K562 (cell line): ENCODE data around the gene BRDT.

Source experiments
- ETV6 ChIP-seq, 3 experiments: fragments of 150-350 bp in 1 of 3; sonication (generic) in 1 of 3; formaldehyde crosslinking in 1 of 3; IDR thresholded peaks; 2 replicates each; pipeline versions ENCODE4 v1.6.1 to v1.8.0; 2014 to 2022; ENCODE audit warnings: borderline replicate concordance in 2 of 3, low read depth in 2 of 3, antibody characterized with exemption in 1 of 3, low read length in 1 of 3, mild to moderate bottlenecking in 1 of 3, missing genetic modification reagents in 1 of 3
- POLR2AphosphoS5 ChIP-seq: IDR thresholded peaks from 2 replicates; pipeline ENCODE4 v1.6.1; 2011; ENCODE audit warnings: mild to moderate bottlenecking, low read depth, low read length, moderate library complexity; ENCODE audit not compliant: control insufficient read depth, insufficient read depth
- RAD51 ChIP-seq: fragments of 450-650 bp; IDR thresholded peaks from 2 replicates; pipeline ENCODE4 v1.7.1; 2016; ENCODE audit warnings: low read depth, mild to moderate bottlenecking, borderline replicate concordance
- TBP ChIP-seq: optimal IDR thresholded peaks from 2 replicates; pipeline ENCODE3; 2011; ENCODE audit warnings: low read depth, low read length, improper control_type of control experiment
- YBX1 ChIP-seq: fragments of 450-650 bp; IDR thresholded peaks from 2 replicates; pipeline ENCODE4 v1.7.1; 2016; ENCODE audit warnings: mild to moderate bottlenecking
- ZNF324 ChIP-seq: fragments of 250-450 bp; sonication (Bioruptor Pico); IDR thresholded peaks from 2 replicates; pipeline ENCODE4 v1.4.0; 2020; ENCODE audit warnings: mild to moderate bottlenecking
- TF ChIP-seq, protein P1 (sequence below): sonication (generic); formaldehyde crosslinking; IDR thresholded peaks from 2 replicates; pipeline ENCODE4 v1.8.0; 2022; ENCODE audit warnings: mild to moderate bottlenecking, missing genetic modification reagents

GRCh38 chr1:91929250-91929649 lies 20.0 kb upstream of the BRDT start:
- TF ChIP-seq, protein P1, sequence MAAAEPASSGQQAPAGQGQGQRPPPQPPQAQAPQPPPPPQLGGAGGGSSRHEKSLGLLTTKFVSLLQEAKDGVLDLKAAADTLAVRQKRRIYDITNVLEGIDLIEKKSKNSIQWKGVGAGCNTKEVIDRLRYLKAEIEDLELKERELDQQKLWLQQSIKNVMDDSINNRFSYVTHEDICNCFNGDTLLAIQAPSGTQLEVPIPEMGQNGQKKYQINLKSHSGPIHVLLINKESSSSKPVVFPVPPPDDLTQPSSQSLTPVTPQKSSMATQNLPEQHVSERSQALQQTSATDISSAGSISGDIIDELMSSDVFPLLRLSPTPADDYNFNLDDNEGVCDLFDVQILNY = no peak
- no peak for TF ChIP-seq YBX1
- TF ChIP-seq RAD51 = no peak
- no peak for TF ChIP-seq POLR2AphosphoS5
- no peak for TF ChIP-seq TBP
- TF ChIP-seq ZNF324 (CRISPR knock-in tag) = no peak
- TF ChIP-seq ETV6 (IDR thresholded peaks at IDR 0.05; ENCODE audit: borderline replicate concordance in 1 of 2, low read depth in 2 of 2, low read length in 1 of 2) = no peak
- no peak for TF ChIP-seq ETV6 (CRISPR knock-in tag; IDR thresholded peaks at IDR 0.05; ENCODE audit: borderline replicate concordance)
